GM23248 (cell line): ENCODE results near the gene DCDC1. TPM values are rescaled to one million over a fixed set of nuclear protein-coding genes. Genes with fewer than 3 reads are reported as not detected.

ENCODE experiments used
- DNase-seq: peaks from one replicate; pipeline ENCODE4 v3.0.0-alpha.2; 2015
- H2AFZ ChIP-seq: fragments of 200-600 bp; sonication (generic); 2 replicates; pipeline ENCODE4 v1.6.1; 2016; ENCODE audit warnings: antibody characterized with exemption
- H3F3A ChIP-seq: fragments of 200-600 bp; sonication (generic); 2 replicates; pipeline ENCODE4 v1.6.1; 2016; ENCODE audit warnings: mild to moderate bottlenecking, antibody characterized with exemption, mixed run types; ENCODE audit not compliant: insufficient read depth
- H3K27ac ChIP-seq: fragments of 200-600 bp; sonication (generic); 2 replicates; pipeline ENCODE4 v1.5.1; 2016; ENCODE audit warnings: mild to moderate bottlenecking
- H3K27me3 ChIP-seq: fragments of 200-600 bp; sonication (generic); replicated peaks from 2 replicates; pipeline ENCODE4 v1.6.1; 2016; ENCODE audit warnings: mild to moderate bottlenecking; ENCODE audit not compliant: insufficient read depth
- H3K36me3 ChIP-seq: fragments of 200-600 bp; sonication (generic); 2 replicates; pipeline ENCODE4 v1.6.1; 2016; ENCODE audit warnings: low read depth, mild to moderate bottlenecking
- H3K4me1 ChIP-seq: fragments of 200-600 bp; sonication (generic); 2 replicates; pipeline ENCODE4 v1.6.1; 2016; ENCODE audit warnings: mild to moderate bottlenecking; ENCODE audit not compliant: insufficient read depth
- H3K4me2 ChIP-seq: fragments of 200-600 bp; sonication (generic); one replicate; pipeline ENCODE4 v1.6.1; 2016; ENCODE audit warnings: mild to moderate bottlenecking; ENCODE audit not compliant: unreplicated experiment
- H3K4me3 ChIP-seq: fragments of 200-600 bp; sonication (generic); 2 replicates; pipeline ENCODE4 v1.5.1; 2016; ENCODE audit warnings: mild to moderate bottlenecking
- H3K79me2 ChIP-seq: fragments of 200-600 bp; sonication (generic); 2 replicates; pipeline ENCODE4 v1.6.1; 2016; ENCODE audit warnings: mild to moderate bottlenecking; ENCODE audit not compliant: insufficient read depth
- H3K9ac ChIP-seq: fragments of 200-600 bp; sonication (generic); 2 replicates; pipeline ENCODE4 v1.6.1; 2016; ENCODE audit warnings: mild to moderate bottlenecking
- H3K9me2 ChIP-seq: fragments of 200-600 bp; sonication (generic); 2 replicates; pipeline ENCODE4 v1.6.1; 2016; ENCODE audit warnings: mixed run types, mild to moderate bottlenecking, moderate library complexity; ENCODE audit not compliant: insufficient read depth
- H3K9me3 ChIP-seq: fragments of 200-600 bp; sonication (generic); one replicate; pipeline ENCODE4 v1.6.1; 2017; ENCODE audit warnings: low read depth
- H4K20me1 ChIP-seq: fragments of 200-600 bp; sonication (generic); 2 replicates; pipeline ENCODE4 v1.6.0; 2016; ENCODE audit not compliant: insufficient read depth
- EZH2 ChIP-seq: fragments of 200-600 bp; sonication (generic); IDR thresholded peaks from 2 replicates; pipeline ENCODE4 v1.6.1; 2018; ENCODE audit warnings: antibody characterized with exemption, mild to moderate bottlenecking; ENCODE audit not compliant: insufficient read depth, poor library complexity, severe bottlenecking
- EZH2phosphoT487 ChIP-seq: fragments of 200-600 bp; sonication (generic); IDR thresholded peaks from 2 replicates; pipeline ENCODE4 v1.6.1; 2018; ENCODE audit warnings: antibody characterized with exemption, moderate library complexity, mild to moderate bottlenecking, low read depth; ENCODE audit not compliant: insufficient read depth
- WGBS, 2 experiments: methylation state at CpG; one replicate each; pipeline ENCODE4 v1.1.6; 2015 to 2017; ENCODE audit warnings: low lambda C conversion rate in 2 of 2, low coverage in 1 of 2; ENCODE audit errors: missing lambda C conversion rate in 2 of 2; 5-methylcytosine and 5-hydroxymethylcytosine counted together
- in situ Hi-C: fragments of 300-500 bp; cut with MboI; formaldehyde crosslinking; loops from 2 replicates; pipeline ENCODE4 v1.15.0; 2020
- polyA plus RNA-seq: library from polyadenylated mRNA; unstranded; fragments of >200 nt; fragmentation: Nextera tagmentation; extraction: Ambion mirVana; gene quantifications from 2 replicates; pipeline ENCODE4 v1.2.1, GENCODE V29; 2016
- total RNA-seq: library from RNA; depleted of rRNA; stranded (reverse); fragments of >200 nt; shearing (Covaris generic); gene quantifications from 2 replicates; pipeline ENCODE4 v1.2.3, GENCODE V29; 2014

DCDC1 gene
- total and polyA plus RNA-seq, 2 experiments from 2014 or later, result not detected

DNA sequence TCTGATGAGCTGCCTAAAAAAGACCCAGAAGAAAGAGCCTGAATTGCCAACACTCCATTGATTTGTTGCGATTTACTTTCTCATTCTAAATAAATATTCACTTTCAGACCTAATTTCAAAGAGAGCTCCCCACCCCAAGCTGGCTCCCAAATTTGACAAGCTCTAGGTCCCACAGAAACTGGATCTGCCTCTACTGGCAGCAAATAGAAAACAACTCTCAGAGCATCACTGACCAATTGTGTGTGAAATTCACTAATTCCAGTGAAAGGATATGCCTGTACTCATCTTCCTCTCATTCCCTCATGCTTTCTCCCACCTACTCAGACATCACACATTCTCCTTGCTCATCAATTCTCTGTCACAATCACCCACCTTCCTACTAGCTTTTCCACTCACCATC lies 249.1 kb downstream of the DCDC1 start:
- in situ Hi-C loops, result loop anchor here (25.0 kb wide), 1 partner anchor 1067 kb away; no protein-coding TSS in a partner anchor

GRCh38 chr11:31118566-31118965 lies 251.0 kb downstream of the DCDC1 start:
- Histone ChIP-seq H4K20me1 (no peaks in the 10 kb centered on the region), H3F3A (no peaks in the 10 kb centered on the region), H3K4me2 (no peak overlapping the region), H3K79me2 (no peaks in the 10 kb centered on the region), H3K36me3 (no peaks in the 10 kb centered on the region), H2AFZ (no peak overlapping the region), H3K9ac (no peak overlapping the region), H3K9me2 (no peaks in the 10 kb centered on the region), H3K4me3 (no peak overlapping the region), H3K27ac (no peak overlapping the region), H3K27me3 (no peaks in the 10 kb centered on the region), H3K9me3 (no peaks in the 10 kb centered on the region), H3K4me1 (no peaks in the 10 kb centered on the region)
- in situ Hi-C loops, result loop anchor here (25.0 kb wide), 1 partner anchor 1069 kb away; no protein-coding TSS in a partner anchor
- DNase-seq, result no peak
- no peak for TF ChIP-seq EZH2phosphoT487
- WGBS, 2 experiments, result 41 to 55% methylated on average over 6 of the region's 6 CpGs

More for the DNA sequence above, 249.1 kb downstream of the DCDC1 start:
- no peak for DNase-seq
- no peaks in the 10 kb centered on the region for H3K4me1 ChIP-seq
- no peaks in the 10 kb centered on the region for H3K27me3 ChIP-seq
- WGBS, 2 experiments, result 50% methylated on average over 1 of the region's 1 CpG
- H3K9me2 ChIP-seq, result no peaks in the 10 kb centered on the region
- no peaks in the 10 kb centered on the region for H3K36me3 ChIP-seq
- H3K79me2 ChIP-seq, result no peaks in the 10 kb centered on the region
- TF ChIP-seq EZH2 (no peak), EZH2phosphoT487 (no peak)
- H3K27ac ChIP-seq, result no peak overlapping the region
- H3K4me3 ChIP-seq, result no peak overlapping the region
- no peak overlapping the region for H3K4me2 ChIP-seq
- H3F3A ChIP-seq, result no peaks in the 10 kb centered on the region
- no peak overlapping the region for H2AFZ ChIP-seq
- H4K20me1 ChIP-seq, result no peaks in the 10 kb centered on the region
- H3K9me3 ChIP-seq, result no peaks in the 10 kb centered on the region
- no peak overlapping the region for H3K9ac ChIP-seq

- Histone ChIP-seq H4K20me1 (no peaks in the 10 kb centered on the region), H3K4me1 (no peaks in the 10 kb centered on the region), H3F3A (no peaks in the 10 kb centered on the region), H3K9me2 (no peaks in the 10 kb centered on the region), H3K9ac (no peak overlapping the region), H2AFZ (no peak overlapping the region), H3K27me3 (no peaks in the 10 kb centered on the region), H3K36me3 (no peaks in the 10 kb centered on the region), H3K27ac (no peak overlapping the region), H3K9me3 (no peaks in the 10 kb centered on the region), H3K79me2 (no peaks in the 10 kb centered on the region), H3K4me2 (no peak overlapping the region), H3K4me3 (no peak overlapping the region)
- in situ Hi-C loops, result loop anchor here (25.0 kb wide), 1 partner anchor 1070 kb away; no protein-coding TSS in a partner anchor
- TF ChIP-seq EZH2 (no peak), EZH2phosphoT487 (no peak)
- DNase-seq, result no peak
- WGBS, 2 experiments, result 38 to 41% methylated on average over 2 of the region's 2 CpGs
Measured at GRCh38 chr11:31117038-31117437, 252.5 kb downstream of the DCDC1 start.

- Histone ChIP-seq H3K36me3 (no peaks in the 10 kb centered on the region), H3K4me2 (no peak overlapping the region), H3K27ac (no peak overlapping the region), H3K9me3 (no peaks in the 10 kb centered on the region), H3K4me3 (no peak overlapping the region), H3K4me1 (no peaks in the 10 kb centered on the region), H3K9ac (no peak overlapping the region), H3K27me3 (no peaks in the 10 kb centered on the region), H2AFZ (no peak overlapping the region), H3K79me2 (no peaks in the 10 kb centered on the region), H4K20me1 (no peaks in the 10 kb centered on the region), H3F3A (no peaks in the 10 kb centered on the region), H3K9me2 (no peaks in the 10 kb centered on the region)
- in situ Hi-C loops, result loop anchor here (25.0 kb wide), 1 partner anchor 1073 kb away; no protein-coding TSS in a partner anchor
- TF ChIP-seq EZH2phosphoT487 (no peak), EZH2 (no peak)
- 10 to 11% methylated on average over 2 of the region's 2 CpGs for WGBS, 2 experiments
- no peak for DNase-seq
Measured at GRCh38 chr11:31114442-31114841, 255.1 kb downstream of the DCDC1 start.

DNA sequence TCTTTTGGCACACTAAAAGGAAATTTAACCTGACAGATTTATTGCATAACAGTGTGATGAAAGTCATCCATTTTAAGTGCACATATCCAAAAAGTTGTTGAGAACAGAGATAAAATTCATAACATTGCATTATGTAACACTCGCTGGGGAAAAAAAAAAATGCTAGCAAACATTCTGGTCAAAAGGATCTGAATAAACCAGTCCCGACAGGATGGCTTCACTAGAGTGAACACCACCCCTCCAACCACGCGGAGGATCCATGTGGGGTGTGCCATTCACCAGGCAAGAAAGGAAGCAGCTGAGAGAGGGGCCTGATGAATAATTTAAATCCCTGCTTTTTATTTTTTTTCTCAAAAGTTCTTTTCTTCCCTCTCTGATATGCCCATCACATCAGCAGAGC lies 258.7 kb downstream of the DCDC1 start:
- no peak for TF ChIP-seq EZH2
- no peak for TF ChIP-seq EZH2phosphoT487
- Histone ChIP-seq H3K9me3 (no peaks in the 10 kb centered on the region), H2AFZ (no peak overlapping the region), H3K79me2 (no peaks in the 10 kb centered on the region), H3K4me3 (no peak overlapping the region), H3K27ac (no peak overlapping the region), H3K4me2 (no peak overlapping the region), H3K27me3 (no peaks in the 10 kb centered on the region), H4K20me1 (no peaks in the 10 kb centered on the region), H3K4me1 (no peaks in the 10 kb centered on the region), H3F3A (no peaks in the 10 kb centered on the region), H3K9me2 (no peaks in the 10 kb centered on the region), H3K9ac (no peak overlapping the region), H3K36me3 (no peaks in the 10 kb centered on the region)
- 20 to 25% methylated on average over 4 of the region's 4 CpGs for WGBS, 2 experiments
- no peak for DNase-seq
- in situ Hi-C loops, result loop anchor here (25.0 kb wide), 1 partner anchor 1076 kb away; no protein-coding TSS in a partner anchor
